OCI-LY3 (cell line): ENCODE data around the gene AK2.

Experiments
- CTCF ChIP-seq: fragments of 200-600, 300-600 bp; sonication (generic); IDR thresholded peaks from 2 replicates; pipeline ENCODE4 v1.5.1; 2014; ENCODE audit warnings: antibody characterized with exemption, low read length, low read depth
- EZH2phosphoT487 ChIP-seq: fragments of 200-600 bp; shearing (Covaris generic); IDR thresholded peaks from 2 replicates; pipeline ENCODE4 v1.6.1; 2018; ENCODE audit warnings: antibody characterized with exemption, mixed run types, low read depth

DNA sequence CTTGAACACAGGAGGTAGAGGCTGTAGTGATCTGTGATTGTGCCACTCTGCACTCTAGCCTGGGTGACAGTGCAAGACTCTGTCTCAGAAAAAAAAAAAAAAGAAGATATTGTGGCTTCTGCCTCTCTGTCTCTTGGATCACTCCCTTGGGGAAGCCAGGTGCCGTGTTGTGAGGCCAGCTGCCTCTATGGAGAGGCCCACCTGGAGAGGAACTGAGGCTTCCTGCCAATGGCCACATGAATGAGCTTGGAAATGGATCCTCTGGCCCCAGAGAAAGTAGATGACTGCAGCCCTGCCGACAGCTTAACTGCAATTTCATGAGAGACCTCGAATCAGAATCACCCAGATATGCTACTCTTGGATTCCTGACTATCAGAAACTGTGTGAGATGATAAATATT is 19.7 kb upstream of the AK2 start:
- TF ChIP-seq CTCF (no peak), EZH2phosphoT487 (no peak)
